Astrocyte of the hippocampus (primary cell): Measurements from ENCODE around the gene LIN52.
"Not testable (repeated sequence)": the region's sequence is repeated elsewhere in the genome, so short reads cannot be mapped to it uniquely, and the experiment has no call there.

Source experiments
- DNase-seq: peaks from one replicate; pipeline ENCODE4 v3.0.0; 2011; ENCODE audit warnings: low read depth, low spot score

Gene LIN52

GRCh38 chr14:74109369-74109768 lies 24.6 kb downstream of the LIN52 start:
- DNase-seq = no peak

DNA sequence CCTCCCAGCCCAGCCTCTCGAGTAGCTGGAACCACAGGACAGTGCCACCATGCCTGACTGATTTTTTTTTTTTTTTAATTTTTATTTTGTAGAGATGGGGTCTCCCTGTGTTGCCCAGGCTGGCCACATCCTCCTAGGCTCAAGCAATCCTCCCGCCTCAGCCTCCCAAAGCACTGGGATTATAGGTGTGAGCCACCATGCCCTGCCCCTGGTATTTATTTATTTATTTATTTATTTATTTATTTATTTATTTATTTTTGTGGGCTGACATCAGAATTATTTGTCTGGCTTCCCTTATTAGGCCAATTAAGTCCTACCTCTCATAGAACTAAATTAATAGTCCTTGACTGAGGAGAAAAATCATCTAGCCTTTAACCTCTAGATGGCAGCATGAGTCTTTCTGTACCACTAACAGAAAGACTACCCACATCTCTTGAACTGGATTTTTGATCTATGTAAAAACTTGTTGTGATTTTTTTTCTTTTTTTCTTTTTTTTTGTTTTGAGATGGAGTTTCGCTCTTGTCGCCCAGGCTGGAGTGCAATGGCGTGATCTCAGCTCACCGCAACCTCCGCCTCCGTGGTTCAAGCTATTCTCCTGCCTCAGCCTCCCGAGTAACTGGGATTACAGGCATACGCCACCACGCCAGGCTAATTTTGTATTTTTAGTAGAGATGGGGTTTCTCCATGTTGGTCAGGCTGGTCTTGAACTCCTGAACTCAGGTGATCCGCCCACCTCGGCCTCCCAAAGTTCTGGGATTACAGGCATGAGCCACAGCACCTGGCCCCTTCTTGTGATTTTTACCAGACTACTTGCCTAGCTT lies 26.9 kb downstream of the LIN52 start:
- DNase-seq = peak; percentile 71

DNA sequence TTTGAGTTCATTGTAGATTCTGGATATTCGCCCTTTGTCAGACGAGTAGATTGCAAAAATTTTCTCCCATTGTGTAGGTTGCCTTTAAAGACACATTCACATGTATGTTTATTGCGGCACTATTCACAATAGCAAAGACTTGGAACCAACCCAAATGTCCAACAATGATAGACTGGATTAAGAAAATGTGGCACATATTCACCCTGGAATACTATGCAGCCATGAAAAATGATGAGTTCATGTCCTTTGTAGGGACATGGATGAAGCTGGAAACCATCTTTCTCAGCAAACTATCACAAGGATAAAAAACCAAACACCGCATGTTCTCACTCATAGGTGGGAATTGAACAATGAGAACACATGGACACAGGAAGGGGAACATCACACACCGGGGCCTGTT lies 40.7 kb downstream of the LIN52 start:
- not testable (repeated sequence) for DNase-seq

DNA sequence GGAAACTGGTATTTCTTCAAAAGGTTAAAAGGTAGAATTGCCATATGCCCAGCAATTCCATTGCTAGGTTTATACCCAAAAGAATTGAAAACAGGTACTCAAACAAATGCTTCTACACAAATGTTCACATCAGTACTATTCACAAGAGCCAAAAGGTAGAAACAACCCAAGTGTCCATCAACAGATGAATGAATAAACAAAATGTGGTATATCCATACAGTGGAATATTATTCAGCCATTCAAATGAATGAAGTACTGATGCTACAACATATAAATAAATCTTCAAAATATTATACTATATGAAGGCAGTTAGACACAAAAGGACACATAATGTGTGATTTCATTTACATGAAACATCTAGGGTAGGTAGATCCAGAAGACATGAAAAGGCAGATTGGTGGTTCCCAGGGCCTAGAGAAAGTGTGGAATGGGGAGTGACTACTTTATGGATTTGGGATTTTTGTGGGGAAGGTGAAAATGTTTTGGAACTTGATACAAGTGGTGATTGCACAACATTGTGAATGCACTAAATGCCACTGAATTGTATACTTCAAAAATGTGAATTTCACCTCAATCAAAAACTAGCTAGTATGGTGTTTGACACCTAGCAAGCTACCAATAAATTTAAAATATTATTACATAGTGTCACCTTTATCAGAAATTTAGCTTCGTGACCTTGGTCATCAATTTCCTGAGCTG lies 41.7 kb downstream of the LIN52 start:
- DNase-seq = no peak

GRCh38 chr14:74127634-74128033 lies 42.9 kb downstream of the LIN52 start:
- DNase-seq = no peak

DNA sequence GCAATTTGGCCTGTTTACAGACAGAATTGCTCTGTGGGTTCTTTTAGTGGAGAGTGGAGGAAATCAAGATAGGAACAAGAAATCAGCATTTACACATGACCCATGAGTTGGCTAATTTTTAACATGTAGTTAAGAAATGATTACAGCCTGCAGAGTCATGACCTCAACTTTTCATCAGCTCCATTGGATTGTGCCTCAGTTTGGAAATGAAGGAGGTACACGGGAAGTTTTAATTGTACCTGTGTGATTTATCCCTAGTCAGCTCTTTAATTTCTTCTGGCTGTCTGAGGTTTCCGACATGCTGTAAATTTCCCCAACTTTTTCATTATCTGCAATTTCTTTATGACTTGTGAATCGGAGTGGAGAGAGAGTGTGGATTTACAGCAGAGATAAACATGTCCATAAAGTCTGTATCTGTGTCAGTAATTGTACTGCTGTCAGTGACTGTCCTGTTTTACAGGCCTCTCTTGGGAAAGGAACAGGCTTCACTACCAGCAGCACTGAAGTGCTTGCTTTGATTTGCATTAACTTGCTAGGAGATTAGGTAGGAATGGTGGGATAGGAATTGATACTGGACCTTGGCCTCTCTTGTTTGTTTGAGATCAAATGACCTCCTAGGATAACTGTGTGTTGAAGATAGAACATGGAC lies 49.2 kb downstream of the LIN52 start:
- DNase-seq = no peak

- DNase-seq = no peak
Observed at GRCh38 chr14:74134484-74134883, 49.7 kb downstream of the LIN52 start.

DNA sequence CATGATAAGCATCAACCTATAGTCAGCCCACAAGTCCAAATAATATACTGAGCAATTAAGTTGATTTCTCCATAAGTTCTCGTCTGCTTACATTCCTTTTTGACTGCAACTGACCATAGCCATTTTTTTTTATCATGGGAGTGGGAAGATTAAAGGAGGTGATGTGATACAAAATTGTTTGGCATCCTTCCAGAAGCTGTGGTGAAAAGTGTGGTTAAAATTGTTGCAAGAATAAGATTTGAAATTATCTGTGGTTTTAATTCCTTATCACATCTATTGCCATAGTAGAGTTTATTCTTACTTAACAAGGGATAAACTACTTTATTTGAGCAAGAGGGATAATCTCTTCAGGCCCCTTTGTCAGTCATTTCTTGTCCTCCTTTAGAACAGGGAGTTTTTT lies 50.7 kb downstream of the LIN52 start:
- peak; percentile 29 for DNase-seq

- no peak for DNase-seq
Observed at GRCh38 chr14:74140374-74140850, 55.7 kb downstream of the LIN52 start.

DNA sequence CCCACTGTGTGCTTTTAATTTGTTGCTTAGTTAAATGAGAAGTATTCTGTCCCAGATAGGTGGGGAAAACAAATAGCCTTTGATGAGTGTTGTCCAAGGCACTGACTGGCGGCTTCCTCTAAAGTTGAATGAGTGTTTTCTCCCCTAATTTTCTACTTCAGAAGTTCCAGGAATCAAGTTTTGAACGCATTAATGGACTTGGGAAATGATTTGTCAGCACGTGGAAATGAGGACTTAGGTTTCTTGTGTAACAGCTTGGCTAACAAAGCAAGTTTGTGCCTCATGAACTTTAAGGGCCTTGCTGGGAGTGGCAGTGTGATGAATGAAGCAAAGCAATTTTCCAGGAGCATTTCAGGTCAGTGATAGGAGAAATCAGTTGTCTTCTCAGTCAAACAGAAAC lies 56.9 kb downstream of the LIN52 start:
- DNase-seq = no peak

DNA sequence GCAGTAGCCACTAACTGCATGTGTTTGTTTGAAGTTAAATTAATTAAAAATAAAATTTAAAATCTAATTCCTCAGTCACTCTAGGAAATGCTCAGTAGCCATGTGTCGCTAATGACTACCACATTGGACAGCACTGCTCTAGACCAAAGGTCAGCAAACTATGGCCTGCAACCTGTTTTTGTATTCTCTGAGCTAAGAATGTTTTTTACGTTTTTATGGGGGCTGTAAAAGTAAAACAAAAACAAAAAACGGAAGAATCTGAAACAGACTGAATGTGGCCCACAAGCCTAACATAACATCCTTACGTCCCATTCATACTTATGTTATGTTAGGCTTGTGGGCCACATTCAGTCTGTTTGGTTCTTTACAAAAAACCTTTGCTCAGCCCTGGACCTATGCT lies 57.8 kb downstream of the LIN52 start:
- DNase-seq = no peak

DNA sequence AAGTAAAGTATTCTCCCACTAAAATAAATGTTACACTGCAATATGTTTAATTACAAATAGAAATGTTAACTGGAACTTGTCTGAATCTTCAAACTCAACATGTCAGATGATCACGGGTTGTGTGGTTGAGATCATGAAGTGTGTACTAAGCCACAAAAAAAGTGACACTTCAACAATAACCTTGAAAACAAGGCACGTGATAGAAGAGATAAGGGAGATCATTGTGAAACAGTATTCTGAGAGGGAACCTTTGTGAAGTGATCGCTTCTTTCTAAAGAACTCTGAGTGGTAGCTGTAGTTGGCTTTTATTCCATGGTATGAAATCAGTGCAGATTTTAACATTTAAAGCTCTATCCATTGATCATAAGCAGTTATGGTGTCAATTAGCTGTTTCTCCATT lies 60.0 kb downstream of the LIN52 start:
- no peak for DNase-seq

DNA sequence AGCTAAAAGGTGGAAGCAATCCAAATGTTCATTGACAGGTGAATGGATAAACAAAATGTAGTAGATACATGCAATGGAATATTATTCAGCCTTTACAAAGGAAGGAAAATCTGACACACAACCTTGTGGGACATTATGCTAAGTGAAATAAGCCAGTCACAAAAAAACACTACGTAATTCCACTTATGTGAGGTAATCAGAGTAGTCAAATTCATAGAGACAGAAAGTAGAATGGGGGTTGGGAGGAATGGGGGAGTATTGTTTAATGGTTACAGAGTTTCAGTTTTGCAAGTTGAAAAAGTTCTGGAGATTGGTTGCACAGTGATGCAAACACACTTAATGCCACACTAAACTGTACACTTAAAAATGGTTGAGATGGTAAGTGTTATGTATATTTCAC lies 62.8 kb downstream of the LIN52 start:
- no peak for DNase-seq

DNA sequence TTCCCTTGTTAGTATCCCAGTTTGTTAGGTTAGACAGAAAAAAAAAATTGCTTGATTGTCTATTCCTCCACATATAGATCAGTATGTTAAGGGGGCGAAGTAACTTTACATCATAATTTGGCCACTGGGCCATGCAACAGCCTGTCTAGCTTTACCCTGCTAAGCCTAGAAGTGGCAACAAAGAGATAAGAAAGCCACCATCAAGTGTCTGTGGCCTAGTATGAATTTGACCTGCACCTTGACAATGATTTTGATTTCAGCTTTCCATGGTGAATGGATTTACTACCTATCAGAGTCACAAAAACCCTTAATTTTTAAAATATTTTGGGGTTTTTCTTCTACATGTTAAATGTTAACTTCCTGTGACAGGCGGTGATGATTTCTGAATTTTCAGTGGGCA lies 63.9 kb downstream of the LIN52 start:
- DNase-seq = no peak

DNA sequence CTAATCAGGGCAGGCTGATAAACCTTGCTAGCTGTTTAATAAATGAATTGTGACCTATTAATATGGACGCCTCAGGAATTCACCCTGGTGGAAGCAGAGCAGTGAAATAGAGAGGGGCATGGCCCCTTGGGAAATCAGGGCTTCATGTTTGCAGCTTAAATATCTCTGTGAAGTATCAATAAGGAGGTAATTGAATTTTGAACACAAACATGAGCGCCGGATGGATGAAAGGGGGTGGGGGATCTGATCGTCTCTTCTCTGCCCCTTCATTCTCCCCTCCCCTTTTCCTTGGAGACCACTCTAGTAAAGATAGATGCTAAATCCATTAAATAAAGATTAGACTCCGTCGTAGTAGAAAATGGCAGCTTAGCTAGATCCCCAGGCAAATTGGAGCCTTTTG lies 70.5 kb downstream of the LIN52 start:
- DNase-seq = no peak

DNA sequence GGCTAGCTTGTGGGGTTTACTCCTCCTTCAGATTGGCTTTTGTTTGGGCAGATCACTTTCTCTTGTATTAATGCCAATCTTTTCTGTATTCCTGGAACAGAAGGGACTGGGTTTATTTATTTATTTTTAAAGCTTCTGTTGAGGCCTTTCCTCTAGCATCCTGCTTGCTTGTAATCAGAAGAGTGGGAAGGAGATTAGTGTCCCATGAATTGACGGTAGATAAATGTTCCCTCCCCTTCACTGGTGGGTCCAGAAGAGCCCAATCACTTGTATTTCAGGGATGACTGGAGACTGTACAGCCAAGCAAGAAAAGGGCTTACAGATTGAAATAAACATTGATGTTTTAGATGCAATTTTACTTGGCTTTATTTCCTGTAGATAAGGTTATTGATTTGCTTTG lies 71.0 kb downstream of the LIN52 start:
- no peak for DNase-seq

DNA sequence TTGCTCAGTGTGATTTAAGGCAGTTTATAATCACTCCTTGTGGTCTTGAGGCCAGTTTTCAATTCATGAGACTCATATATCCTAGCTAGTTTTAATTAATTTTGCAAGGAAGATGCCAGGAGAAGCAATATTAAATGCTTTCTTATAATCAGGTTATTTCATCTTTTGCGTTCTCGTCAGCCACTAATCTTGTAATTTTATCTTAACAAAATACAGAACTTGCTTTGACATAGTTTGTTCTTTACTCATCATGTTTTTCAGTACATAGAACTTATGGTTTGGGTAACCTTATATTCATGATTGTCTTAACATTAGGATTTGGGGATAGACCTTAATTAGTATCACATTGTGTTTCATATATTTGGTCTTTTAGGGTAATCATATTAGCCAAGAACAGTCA lies 76.0 kb downstream of the LIN52 start:
- DNase-seq = no peak

DNA sequence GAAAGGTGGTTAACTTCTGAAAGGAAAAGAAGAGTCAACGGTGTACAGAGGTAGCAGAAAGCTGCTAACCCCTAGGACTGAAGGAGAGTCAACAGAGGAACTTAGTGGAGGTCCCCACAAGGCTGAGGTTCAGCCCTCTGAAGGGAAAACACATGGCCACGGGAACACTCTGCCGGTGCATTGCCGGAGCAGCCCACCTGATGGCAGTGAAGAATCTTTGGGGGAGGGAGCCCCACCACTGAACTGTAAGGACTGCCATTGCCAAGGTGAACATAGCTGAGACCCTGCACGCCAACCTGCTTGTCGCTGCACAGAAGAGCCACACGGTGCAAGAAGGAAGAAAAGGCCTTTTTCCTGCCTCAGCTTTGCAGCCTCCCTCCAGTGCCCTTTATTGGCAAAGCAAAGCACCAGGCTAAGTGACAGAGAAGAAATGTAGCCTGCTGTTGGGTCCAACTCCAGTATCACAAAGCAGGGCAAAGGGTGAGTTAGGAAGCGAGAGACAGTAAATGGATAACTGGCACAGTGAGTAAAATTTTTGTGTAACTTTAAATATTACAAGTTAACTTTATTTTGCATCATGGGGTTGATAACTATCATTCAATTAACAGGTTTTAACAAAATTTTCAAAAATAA lies 76.9 kb downstream of the LIN52 start:
- no peak for DNase-seq

- no peak for DNase-seq
Observed at GRCh38 chr14:74169906-74170305, 85.2 kb downstream of the LIN52 start.

DNA sequence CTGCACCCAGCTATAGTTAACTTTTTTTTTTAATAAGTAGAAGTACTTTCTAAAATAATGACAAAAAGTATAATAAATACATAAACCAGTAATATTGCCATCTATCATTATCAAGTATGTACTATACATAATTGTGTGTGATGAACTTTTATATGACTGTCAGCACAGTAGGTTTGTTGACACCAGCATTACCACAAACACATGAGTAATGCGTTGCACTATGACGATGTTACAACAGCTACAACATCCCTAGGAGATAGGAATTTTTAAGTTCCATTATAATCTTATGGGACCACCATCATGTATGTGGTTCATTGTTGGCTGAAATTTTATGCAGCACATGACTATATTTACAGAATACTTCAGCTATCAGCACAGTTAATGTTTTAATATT lies 91.6 kb downstream of the LIN52 start:
- DNase-seq = no peak

DNA sequence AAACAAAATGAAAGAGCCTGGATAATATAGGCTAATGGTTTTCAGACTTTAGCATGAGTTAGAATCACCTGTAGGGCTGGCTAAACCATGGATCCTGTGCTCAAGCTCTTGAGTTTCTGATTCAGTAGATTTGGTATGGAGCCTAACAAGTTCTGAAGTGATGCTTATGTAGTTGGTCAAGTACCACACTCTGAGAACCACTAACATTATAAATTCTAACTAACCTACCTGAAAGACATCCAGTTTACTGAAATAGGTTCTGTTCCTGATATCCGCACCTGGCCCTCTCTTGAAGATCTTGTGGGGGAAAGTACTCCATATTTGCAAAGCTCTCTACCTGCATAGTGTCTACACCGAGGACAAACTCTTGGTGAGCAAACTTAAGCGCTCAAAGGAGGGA lies 95.1 kb downstream of the LIN52 start:
- no peak for DNase-seq

- peak; percentile 63 for DNase-seq
Observed at GRCh38 chr14:74190927-74191575, 106.3 kb downstream of the LIN52 start.
